Sigmoid colon (tissue), 7 donors: ENCODE measurements around the gene DGCR2. TPM values are rescaled to one million over a fixed set of nuclear protein-coding genes. Genes with fewer than 3 reads are reported as not detected.
"Not testable (repeated sequence)": the region's sequence is repeated elsewhere in the genome, so short reads cannot be mapped to it uniquely, and the experiment has no call there.

ENCODE experiments used
- DNase-seq: peaks from one replicate; pipeline ENCODE4 v3.0.0-alpha.2; 2019
- H3K27ac ChIP-seq, 4 donors: fragments of 200-600 bp; sonication (generic); one replicate each; pipeline ENCODE4 v1.5.1; 2016 to 2019; ENCODE audit warnings: mild to moderate bottlenecking in 1 of 4
- H3K27me3 ChIP-seq, 3 donors: fragments of 200-600 bp; sonication (generic); one replicate each; pipeline ENCODE4 v1.5.1; 2019; ENCODE audit warnings: mild to moderate bottlenecking in 1 of 3
- H3K36me3 ChIP-seq, 4 donors: fragments of 200-600 bp; sonication (generic); one replicate each; pipeline ENCODE4 v1.5.1; 2016 to 2019
- H3K4me1 ChIP-seq, 4 donors: fragments of 200-600 bp; sonication (generic); one replicate each; pipeline ENCODE4 v1.5.1; 2017 to 2019
- H3K4me3 ChIP-seq, 4 donors: fragments of 200-600 bp; sonication (generic); one replicate each; pipeline ENCODE4 v1.5.1; 2017 to 2019; ENCODE audit warnings: mild to moderate bottlenecking in 2 of 4, moderate library complexity in 1 of 4
- H3K9me3 ChIP-seq, 4 donors: fragments of 200-600 bp in 3 of 4; sonication (generic) in 3 of 4; one replicate each; pipeline versions ENCODE4 v1.5.1 to v1.6.1; 2013 to 2019
- CTCF ChIP-seq, 4 experiments: fragments of 450-650 bp in 3 of 4; fragments of 200-600 bp in 1 of 4; IDR thresholded peaks; one replicate each; pipeline ENCODE4 v1.5.1; 2016 to 2019; ENCODE audit warnings: antibody characterized with exemption in 4 of 4, mild to moderate bottlenecking in 3 of 4, moderate library complexity in 2 of 4
- EP300 ChIP-seq, 4 donors: sonication (generic); formaldehyde crosslinking; IDR thresholded peaks; one replicate each; pipeline ENCODE4 v1.6.1; 2017; ENCODE audit warnings: antibody characterized with exemption in 4 of 4
- POLR2A ChIP-seq, 2 donors: fragments of 450-650 bp; IDR thresholded peaks; one replicate each; pipeline ENCODE4 v1.6.1; 2016; ENCODE audit warnings: antibody characterized with exemption in 2 of 2, mild to moderate bottlenecking in 2 of 2, moderate library complexity in 2 of 2
- POLR2AphosphoS5 ChIP-seq, 4 donors: sonication (generic); formaldehyde crosslinking; IDR thresholded peaks; one replicate each; pipeline ENCODE4 v1.6.1; 2017; ENCODE audit warnings: antibody characterized with exemption in 4 of 4
- WGBS, 2 donors: extraction: QIAGEN DNeasy Blood & Tissue Kit; methylation state at CpG; one replicate each; pipeline ENCODE4 v1.1.7; 2013; 5-methylcytosine and 5-hydroxymethylcytosine counted together
- intact Hi-C: fragments of 100-400 bp; cut with DNase I; formaldehyde crosslinking; loops from one replicate; pipeline ENCODE4 v1.15.1; 2023
- polyA plus RNA-seq, 3 donors: library from polyadenylated mRNA; stranded (reverse); fragments of 200-250 nt; gene quantifications; one replicate each; pipeline ENCODE4 v1.2.3, GENCODE V29; 2013
- small RNA-seq, 3 donors: library from RNA; depleted of rRNA; stranded (forward); fragments of <200 nt; gene quantifications; one replicate each; pipeline ENCODE3, GENCODE V24; 2016
- total RNA-seq, 4 donors: library from RNA; depleted of rRNA; stranded (reverse); fragments of >200 nt; gene quantifications; one replicate each; pipeline ENCODE4 v1.1.0, GENCODE V29; 2016
- donor health status: healthy with polysubstance abuse.
- donor health status: Bipolar disorder and iron deficiency.
- donor health status: healthy.

DGCR2 gene
- total and polyA plus RNA-seq, 7 donors, result 7.2 to 68.7 (median 31.5) TPM

DNA sequence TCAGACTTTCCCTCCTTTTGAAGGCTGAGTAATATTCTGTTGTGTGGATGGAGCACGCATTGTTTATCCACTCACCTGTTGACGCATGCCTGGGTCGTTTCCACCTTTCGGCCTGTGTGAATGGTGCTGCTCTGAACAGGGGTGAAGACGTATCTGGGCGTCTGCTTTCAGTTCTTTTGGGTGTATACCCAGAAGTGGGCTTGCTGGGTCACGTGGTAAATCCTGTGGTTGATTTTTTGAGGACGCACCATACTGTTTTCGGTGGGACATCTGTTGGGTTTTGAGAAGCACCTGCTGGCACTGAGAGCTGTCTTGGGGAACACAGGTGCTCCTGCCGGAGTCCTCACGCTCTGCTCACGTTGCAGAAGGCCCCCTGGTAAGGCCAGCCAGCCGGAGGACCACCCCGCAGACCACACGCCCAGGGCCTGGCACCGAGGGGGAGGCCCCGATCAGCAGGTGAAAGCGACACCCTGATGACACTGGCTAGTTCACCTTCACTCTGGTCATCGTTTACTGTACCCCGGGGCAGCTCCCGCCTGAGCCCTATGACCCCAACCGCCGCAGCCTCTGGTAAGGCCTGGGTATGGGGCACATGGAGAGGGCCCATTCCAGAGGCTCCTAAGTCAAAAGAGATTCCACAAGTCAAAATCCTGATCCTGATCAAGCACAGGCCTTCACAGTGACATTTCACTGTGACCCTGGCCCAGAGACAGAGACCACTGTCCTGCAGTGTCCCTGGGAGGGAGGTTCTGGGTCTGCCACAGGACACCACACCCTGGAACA lies 131.7 kb downstream of the DGCR2 start:
- Histone ChIP-seq H3K4me3 (no peak overlapping the region), H3K4me1 (no peaks in the 10 kb centered on the region), H3K36me3 (no peaks in the 10 kb centered on the region), H3K27ac (no peak overlapping the region), H3K9me3 (no peaks in the 10 kb centered on the region), H3K27me3 (peaks cover 0 to 27% (median 0%) of the 10 kb centered on the region in 3 donors)
- intact Hi-C loops, result no loop called here
- TF ChIP-seq POLR2A (IDR thresholded peaks at IDR 0.05), result no peak
- no peak for TF ChIP-seq EP300 (IDR thresholded peaks at IDR 0.05)
- TF ChIP-seq POLR2AphosphoS5 (IDR thresholded peaks at IDR 0.05), result no peak
- TF ChIP-seq CTCF (IDR thresholded peaks at IDR 0.05), result no peak
- no peak for DNase-seq
- WGBS, 2 donors, result 90 to 91% methylated on average over 23 of the region's 23 CpGs

DNA sequence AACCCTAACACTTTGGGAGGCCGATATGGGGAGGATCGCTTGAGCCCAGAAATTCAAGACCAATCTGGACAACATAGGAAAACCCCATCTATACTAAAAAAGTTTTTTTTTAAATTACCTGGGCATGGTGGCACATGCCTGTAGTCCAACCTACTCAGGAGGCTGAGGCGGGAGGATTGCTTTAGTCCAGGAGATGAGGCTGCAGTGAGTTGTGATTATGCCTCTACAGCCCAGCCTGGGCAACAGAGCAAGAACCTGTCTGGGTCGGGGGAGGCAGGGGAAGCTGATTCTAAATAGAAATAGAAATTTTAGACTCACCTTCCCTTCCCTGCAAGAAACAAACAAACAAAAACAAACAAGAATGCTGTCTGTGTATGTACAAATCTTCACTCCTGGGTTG lies 133.3 kb downstream of the DGCR2 start:
- Histone ChIP-seq H3K4me3 (no peak overlapping the region), H3K27me3 (peaks cover 0 to 15% (median 0%) of the 10 kb centered on the region in 3 donors), H3K27ac (no peak overlapping the region), H3K36me3 (no peaks in the 10 kb centered on the region), H3K4me1 (no peaks in the 10 kb centered on the region), H3K9me3 (no peaks in the 10 kb centered on the region)
- intact Hi-C loops, result no loop called here
- DNase-seq, result no peak
- no peak for TF ChIP-seq POLR2A (IDR thresholded peaks at IDR 0.05)
- no peak for TF ChIP-seq CTCF (IDR thresholded peaks at IDR 0.05)
- TF ChIP-seq POLR2AphosphoS5 (IDR thresholded peaks at IDR 0.05), result no peak
- TF ChIP-seq EP300 (IDR thresholded peaks at IDR 0.05), result no peak
- WGBS, 2 donors, result 86 to 88% methylated on average over 4 of the region's 4 CpGs

DNA sequence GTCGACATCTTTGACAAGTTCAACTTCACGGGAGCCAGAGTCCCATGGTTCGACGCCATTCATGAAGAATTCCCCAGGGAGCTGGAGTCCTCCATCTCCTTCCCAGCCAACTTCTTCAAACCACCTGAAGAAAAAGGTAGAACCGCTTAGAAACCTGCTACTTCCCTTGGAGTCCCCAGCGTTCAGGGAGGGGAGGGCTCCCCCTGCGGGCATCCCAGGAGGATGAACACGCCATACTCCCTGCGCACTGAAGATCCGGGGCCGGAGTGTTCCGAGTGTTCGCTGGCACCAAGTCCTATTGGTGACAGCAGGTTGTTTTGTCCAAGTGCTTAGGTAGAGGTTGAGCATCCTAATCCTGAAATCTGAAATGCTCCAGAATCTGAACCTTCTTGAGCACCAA lies 134.4 kb downstream of the DGCR2 start:
- no peaks in the 10 kb centered on the region for H3K4me1 ChIP-seq
- no peaks in the 10 kb centered on the region for H3K36me3 ChIP-seq
- intact Hi-C loops, result no loop called here
- H3K27me3 ChIP-seq, result peaks cover 0 to 7% (median 0%) of the 10 kb centered on the region in 3 donors
- no peaks in the 10 kb centered on the region for H3K9me3 ChIP-seq
- WGBS, 2 donors, result 29 to 40% methylated on average over 13 of the region's 13 CpGs
- no peak overlapping the region for H3K27ac ChIP-seq
- TF ChIP-seq POLR2AphosphoS5 (IDR thresholded peaks at IDR 0.05) (no peak), CTCF (IDR thresholded peaks at IDR 0.05) (no peak), EP300 (IDR thresholded peaks at IDR 0.05) (no peak), POLR2A (IDR thresholded peaks at IDR 0.05) (no peak)
- DNase-seq, result no peak
- H3K4me3 ChIP-seq, result no peak overlapping the region

GRCh38 chr22:18987114-18987513 lies 135.1 kb downstream of the DGCR2 start:
- H3K4me1 ChIP-seq, H3K4me3 ChIP-seq, H3K27ac ChIP-seq, H3K9me3 ChIP-seq, H3K27me3 ChIP-seq, intact Hi-C loops, H3K36me3 ChIP-seq, DNase-seq: not testable (repeated sequence)
- WGBS, 2 donors, result 79 to 84% methylated on average over 5 of the region's 5 CpGs

Small RNA genes within 50 kb of the gene (small RNA-seq; reads per million reads assigned to genes)
- gene RF00019, result 0 reads per million in 3 donors

Other genes with a start within 250 kb of the DGCR2 start
- 1 to 10 TPM; 1.2 to 6.6 (median 1.7) TPM for gene DGCR6, start 216.1 kb downstream of the DGCR2 start, total RNA-seq
- gene DGCR6, start 216.1 kb downstream of the DGCR2 start, polyA plus RNA-seq, result 1 to 10 TPM in 1 of 3 donors, under 1 TPM in 2; 0.60 to 1.6 (median 0.73) TPM
- gene PRODH, start 186.1 kb downstream of the DGCR2 start, total RNA-seq, result 1 to 10 TPM; 2.5 to 4.8 (median 3.6) TPM
- 1 to 10 TPM in 1 of 3 donors, not detected in 2; 2.9 TPM for gene PRODH, start 186.1 kb downstream of the DGCR2 start, polyA plus RNA-seq
- not detected for gene TSSK2, start 8.9 kb upstream of the DGCR2 start, total RNA-seq
- under 1 TPM in 1 of 3 donors, not detected in 2; 0.12 TPM for gene TSSK2, start 8.9 kb upstream of the DGCR2 start, polyA plus RNA-seq
- 10 to 100 TPM; 12.9 to 15.5 (median 14.0) TPM for gene ESS2, start 22.2 kb upstream of the DGCR2 start, total RNA-seq
- gene ESS2, start 22.2 kb upstream of the DGCR2 start, polyA plus RNA-seq, result 10 to 100 TPM in 1 of 3 donors, 1 to 10 TPM in 2; 7.2 to 12.9 (median 7.4) TPM
- not detected for gene GSC2, start 27.9 kb upstream of the DGCR2 start, total RNA-seq
- not detected for gene GSC2, start 27.9 kb upstream of the DGCR2 start, polyA plus RNA-seq
- gene SLC25A1, start 56.3 kb upstream of the DGCR2 start, total RNA-seq, result 10 to 100 TPM; 28.2 to 45.3 (median 33.4) TPM
- gene SLC25A1, start 56.3 kb upstream of the DGCR2 start, polyA plus RNA-seq, result 100 to 1,000 TPM in 2 of 3 donors, 10 to 100 TPM in 1; 72.1 to 146 (median 119) TPM
- gene CLTCL1, start 169.3 kb upstream of the DGCR2 start, total RNA-seq, result 1 to 10 TPM; 2.4 to 5.0 (median 4.0) TPM
- 1 to 10 TPM in 2 of 3 donors, under 1 TPM in 1; 0.92 to 2.3 (median 1.8) TPM for gene CLTCL1, start 169.3 kb upstream of the DGCR2 start, polyA plus RNA-seq